Measurements from ENCODE around the gene CAMK2N1.
"Not testable (repeated sequence)": the region's sequence is repeated elsewhere in the genome, so short reads cannot be mapped to it uniquely, and the experiment has no call there.

CAMK2N1 gene

GRCh38 chr1:20526267-20526666 is 40.3 kb upstream of the CAMK2N1 start:
- TF ChIP-seq CTCF (IDR thresholded peaks at IDR 0.05; ENCODE audit: low read length) (no peak), EZH2 (IDR thresholded peaks at IDR 0.05; ENCODE audit: borderline replicate concordance, low read length) (no peak)
- H3K27me3 ChIP-seq (ENCODE audit: insufficient read depth, low read length): 0 out of 2 replicates have a peak, but pooled peaks cover 3% of the 10 kb centered on the region

GRCh38 chr1:20521960-20522861 is 36.2 kb upstream of the CAMK2N1 start:
- Histone ChIP-seq H3K27me3 (ENCODE audit: insufficient read depth, low read length) (0 out of 2 replicates have a peak, but pooled peaks cover 3% of the 10 kb centered on the region), H3F3A (ENCODE audit: insufficient read depth, low read length) (no peaks in the 10 kb centered on the region), H3K79me2 (ENCODE audit: insufficient read depth, low read length) (no peaks in the 10 kb centered on the region), H3K27ac (ENCODE audit: low read depth, low read length, poor library complexity, severe bottlenecking) (no peak overlapping the region), H3K36me3 (ENCODE audit: insufficient read depth, low read length) (no peaks in the 10 kb centered on the region), H3K9me2 (ENCODE audit: low read depth, low read length) (no peaks in the 10 kb centered on the region), H4K20me1 (ENCODE audit: insufficient read depth, low read length) (no peaks in the 10 kb centered on the region), H3K4me3 (ENCODE audit: low read depth, low read length, poor library complexity, severe bottlenecking) (no peak overlapping the region), H3K9me3 (ENCODE audit: low read length) (no peaks in the 10 kb centered on the region), H3K4me1 (ENCODE audit: insufficient read depth, low read length, severe bottlenecking) (no peaks in the 10 kb centered on the region), H2AFZ (ENCODE audit: low read length) (no peak overlapping the region), H3K4me2 (ENCODE audit: low read length) (no peak overlapping the region), H3K9ac (ENCODE audit: low read length) (no peak overlapping the region)
- TF ChIP-seq CTCF (IDR thresholded peaks at IDR 0.05; ENCODE audit: low read length) (peak; percentile 92), EZH2 (IDR thresholded peaks at IDR 0.05; ENCODE audit: borderline replicate concordance, low read length) (no peak)

More at GRCh38 chr1:20526267-20526666, 40.3 kb upstream of the CAMK2N1 start:
- Histone ChIP-seq H3F3A (ENCODE audit: insufficient read depth, low read length) (no peaks in the 10 kb centered on the region), H3K27ac (ENCODE audit: low read depth, low read length, poor library complexity, severe bottlenecking) (no peak overlapping the region), H3K4me1 (ENCODE audit: insufficient read depth, low read length, severe bottlenecking) (no peaks in the 10 kb centered on the region), H3K9me2 (ENCODE audit: low read depth, low read length) (no peaks in the 10 kb centered on the region), H2AFZ (ENCODE audit: low read length) (no peak overlapping the region), H3K9ac (ENCODE audit: low read length) (no peak overlapping the region), H3K9me3 (ENCODE audit: low read length) (no peaks in the 10 kb centered on the region), H3K36me3 (ENCODE audit: insufficient read depth, low read length) (no peaks in the 10 kb centered on the region), H3K4me3 (ENCODE audit: low read depth, low read length, poor library complexity, severe bottlenecking) (no peak overlapping the region), H4K20me1 (ENCODE audit: insufficient read depth, low read length) (no peaks in the 10 kb centered on the region), H3K4me2 (ENCODE audit: low read length) (no peak overlapping the region), H3K79me2 (ENCODE audit: insufficient read depth, low read length) (no peaks in the 10 kb centered on the region)

- not testable (repeated sequence) for H3K27me3 ChIP-seq (ENCODE audit: insufficient read depth, low read length); H3K79me2 ChIP-seq (ENCODE audit: insufficient read depth, low read length); H3K9ac ChIP-seq (ENCODE audit: low read length); H3K9me2 ChIP-seq (ENCODE audit: low read depth, low read length); H2AFZ ChIP-seq (ENCODE audit: low read length); H3K36me3 ChIP-seq (ENCODE audit: insufficient read depth, low read length); H3K4me2 ChIP-seq (ENCODE audit: low read length); H3K9me3 ChIP-seq (ENCODE audit: low read length); H3K4me3 ChIP-seq (ENCODE audit: low read depth, low read length, poor library complexity, severe bottlenecking); H3F3A ChIP-seq (ENCODE audit: insufficient read depth, low read length); H4K20me1 ChIP-seq (ENCODE audit: insufficient read depth, low read length); H3K4me1 ChIP-seq (ENCODE audit: insufficient read depth, low read length, severe bottlenecking); H3K27ac ChIP-seq (ENCODE audit: low read depth, low read length, poor library complexity, severe bottlenecking)
These were observed 33.7 kb upstream of the CAMK2N1 start for GRCh38 chr1:20519609-20520262.

Measured in OCI-LY1 (cell line).